Activated B cell treated with CpG ODN at 0.5 μM for 24 hours (primary cell): ENCODE results near the gene TMPO. TPM values are rescaled to one million over a fixed set of nuclear protein-coding genes. Genes with fewer than 3 reads are reported as not detected.
"Not testable (repeated sequence)": the region's sequence is repeated elsewhere in the genome, so short reads cannot be mapped to it uniquely, and the experiment has no call there.

Experiments used
- ATAC-seq: fragments of 200-7000 bp; cut with Tn5 transposase; one replicate; pipeline ENCODE4 v1.10.0; 2021; ENCODE audit warnings: low read depth, mild to moderate bottlenecking, moderate library complexity
- CTCF ChIA-PET: fragments of 350-600 bp; sonication (Branson Sonifier 250); formaldehyde crosslinking; loops from one replicate; lab custom pipeline; 2021; ENCODE audit warnings: antibody characterized with exemption; lab: Charles Lee
- POLR2A ChIA-PET: fragments of 350-600 bp; sonication (Branson Sonifier 250); formaldehyde crosslinking; loops from one replicate; lab custom pipeline; 2021; ENCODE audit warnings: antibody characterized with exemption; lab: Charles Lee
- DNase-seq: peaks from one replicate; pipeline ENCODE4 v3.0.0; 2022
- H3K27ac Mint-ChIP-seq: one replicate; pipeline ENCODE4 v1.8.0; 2020; ENCODE audit warnings: mixed read lengths
- H3K27me3 Mint-ChIP-seq: one replicate; pipeline ENCODE4 v1.8.0; 2021; ENCODE audit warnings: mixed read lengths
- H3K36me3 Mint-ChIP-seq: one replicate; pipeline ENCODE4 v1.8.0; 2021; ENCODE audit warnings: low read depth, mixed read lengths
- H3K4me1 Mint-ChIP-seq: one replicate; pipeline ENCODE4 v1.8.0; 2021; ENCODE audit warnings: mixed read lengths
- H3K4me3 Mint-ChIP-seq: one replicate; pipeline ENCODE4 v1.8.0; 2020; ENCODE audit warnings: mild to moderate bottlenecking, mixed read lengths
- H3K9me3 Mint-ChIP-seq: one replicate; pipeline ENCODE4 v1.8.0; 2020; ENCODE audit warnings: mixed read lengths
- CTCF ChIP-seq: fragments of 200-600 bp; IDR thresholded peaks from one replicate; pipeline ENCODE4 v1.8.0; 2022; ENCODE audit warnings: antibody characterized with exemption, mild to moderate bottlenecking
- intact Hi-C: fragments of 100-400 bp; cut with micrococcal nuclease; formaldehyde crosslinking; loops from one replicate; pipeline ENCODE4 v1.15.1; 2024
- total RNA-seq: library from RNA; stranded (reverse); gene quantifications from 2 replicates; pipeline ENCODE4 v1.2.3, GENCODE V29; 2022

The TMPO gene
- total RNA-seq, 1 donor from 2014 or later = 115 TPM

- DNase-seq = no peak
- TF ChIP-seq CTCF = no peak
- no peak overlapping the region for H3K4me3 Mint-ChIP-seq
- POLR2A ChIA-PET = no interaction called here
- no peaks in the 10 kb centered on the region for H3K4me1 Mint-ChIP-seq
- H3K27ac Mint-ChIP-seq = no peak overlapping the region
- no peaks in the 10 kb centered on the region for H3K9me3 Mint-ChIP-seq
- no peaks in the 10 kb centered on the region for H3K27me3 Mint-ChIP-seq
- no peak for ATAC-seq
- H3K36me3 Mint-ChIP-seq = peaks cover 77% of the 10 kb centered on the region
- CTCF ChIA-PET = interaction anchor here (1.8 kb wide), 1 partner anchor 11 kb away, joined by 5 read pairs; no protein-coding TSS in a partner anchor
- intact Hi-C loops = no loop called here
These were observed 29.4 kb downstream of the TMPO start for GRCh38 chr12:98544751-98545150.

- intact Hi-C loops = no loop called here
These were observed 34.2 kb downstream of the TMPO start for GRCh38 chr12:98549371-98550110.

GRCh38 chr12:98551787-98552186 lies 36.4 kb downstream of the TMPO start:
- Mint-ChIP-seq H3K4me3 (no peak overlapping the region), H3K27ac (no peak overlapping the region), H3K36me3 (peaks cover 43% of the 10 kb centered on the region), H3K27me3 (no peaks in the 10 kb centered on the region), H3K9me3 (no peaks in the 10 kb centered on the region), H3K4me1 (no peaks in the 10 kb centered on the region)
- ATAC-seq (no peak), DNase-seq (no peak)
- TF ChIP-seq CTCF = no peak
- intact Hi-C loops = no loop called here
- ChIA-PET POLR2A (interaction anchor here (1.0 kb wide), 1 partner anchor 92 kb away, joined by 3 read pairs; no protein-coding TSS in a partner anchor), CTCF (interaction anchor here (0.7 kb wide), 1 partner anchor 15 kb away, joined by 3 read pairs; no protein-coding TSS in a partner anchor)

More at GRCh38 chr12:98549371-98550110, 34.2 kb downstream of the TMPO start:
- DNase-seq = no peak
- ChIA-PET POLR2A (no interaction called here), CTCF (no interaction called here)
- H3K4me1 Mint-ChIP-seq = no peaks in the 10 kb centered on the region
- no peak for TF ChIP-seq CTCF
- H3K9me3 Mint-ChIP-seq = no peaks in the 10 kb centered on the region
- no peak overlapping the region for H3K4me3 Mint-ChIP-seq
- no peak for ATAC-seq
- no peaks in the 10 kb centered on the region for H3K27me3 Mint-ChIP-seq
- H3K36me3 Mint-ChIP-seq = peaks cover 61% of the 10 kb centered on the region
- H3K27ac Mint-ChIP-seq = no peak overlapping the region

- H3K27ac Mint-ChIP-seq, intact Hi-C loops, POLR2A ChIA-PET, ATAC-seq, H3K9me3 Mint-ChIP-seq, DNase-seq, H3K27me3 Mint-ChIP-seq, H3K4me1 Mint-ChIP-seq, H3K4me3 Mint-ChIP-seq, H3K36me3 Mint-ChIP-seq: not testable (repeated sequence)
- CTCF ChIA-PET = interaction anchor here (0.9 kb wide), 1 partner anchor 9 kb away, joined by 3 read pairs; no protein-coding TSS in a partner anchor
These were observed 42.7 kb downstream of the TMPO start for GRCh38 chr12:98558097-98558496.

- H3K27me3 Mint-ChIP-seq = no peaks in the 10 kb centered on the region
- H3K27ac Mint-ChIP-seq = no peak overlapping the region
- no peak for DNase-seq
- ChIA-PET POLR2A (no interaction called here), CTCF (no interaction called here)
- no peaks in the 10 kb centered on the region for H3K4me1 Mint-ChIP-seq
- H3K36me3 Mint-ChIP-seq = no peaks in the 10 kb centered on the region
- ATAC-seq = no peak
- H3K4me3 Mint-ChIP-seq = no peak overlapping the region
- TF ChIP-seq CTCF = no peak
- intact Hi-C loops = no loop called here
- no peaks in the 10 kb centered on the region for H3K9me3 Mint-ChIP-seq
These were observed 44.3 kb downstream of the TMPO start for GRCh38 chr12:98559666-98560065.
